Activated naive CD4-positive, alpha-beta T cell treated with anti-CD3 and anti-CD28 coated beads, Interleukin-2, amount 50 U/mL, for 72 hours (primary cell): Measurements from ENCODE around the gene ALG10. TPM values are rescaled to one million over a fixed set of nuclear protein-coding genes. Genes with fewer than 3 reads are reported as not detected.
"Not testable (repeated sequence)": the region's sequence is repeated elsewhere in the genome, so short reads cannot be mapped to it uniquely, and the experiment has no call there.

Experiments used
- ATAC-seq, 2 donors: fragments of 150-1000 bp; cut with Tn5 transposase; 2 replicates each; pipeline ENCODE4 v1.10.0; 2021; ENCODE audit warnings: mild to moderate bottlenecking in 2 of 2, moderate library complexity in 2 of 2
- DNase-seq, 2 donors: peaks; one replicate each; pipeline ENCODE4 v3.0.0; 2021 to 2022; ENCODE audit warnings: low spot score in 2 of 2
- H3K27ac Mint-ChIP-seq, 2 donors: one replicate each; pipeline ENCODE4 v1.8.0; 2022; ENCODE audit warnings: mild to moderate bottlenecking in 2 of 2, mixed read lengths in 2 of 2
- H3K36me3 Mint-ChIP-seq, 2 donors: one replicate each; pipeline ENCODE4 v1.8.0; 2022; ENCODE audit warnings: mixed read lengths in 2 of 2
- H3K9me3 Mint-ChIP-seq, 2 donors: one replicate each; pipeline ENCODE4 v1.8.0; 2022; ENCODE audit warnings: mixed read lengths in 2 of 2
- total RNA-seq, 2 donors: library from RNA; stranded (reverse); gene quantifications; one replicate each; pipeline ENCODE4 v1.2.3, GENCODE V29; 2022

Gene ALG10, protein sequence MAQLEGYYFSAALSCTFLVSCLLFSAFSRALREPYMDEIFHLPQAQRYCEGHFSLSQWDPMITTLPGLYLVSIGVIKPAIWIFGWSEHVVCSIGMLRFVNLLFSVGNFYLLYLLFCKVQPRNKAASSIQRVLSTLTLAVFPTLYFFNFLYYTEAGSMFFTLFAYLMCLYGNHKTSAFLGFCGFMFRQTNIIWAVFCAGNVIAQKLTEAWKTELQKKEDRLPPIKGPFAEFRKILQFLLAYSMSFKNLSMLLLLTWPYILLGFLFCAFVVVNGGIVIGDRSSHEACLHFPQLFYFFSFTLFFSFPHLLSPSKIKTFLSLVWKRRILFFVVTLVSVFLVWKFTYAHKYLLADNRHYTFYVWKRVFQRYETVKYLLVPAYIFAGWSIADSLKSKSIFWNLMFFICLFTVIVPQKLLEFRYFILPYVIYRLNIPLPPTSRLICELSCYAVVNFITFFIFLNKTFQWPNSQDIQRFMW
- total RNA-seq, result 10 to 100 TPM; 21.8 to 25.7 TPM

DNA sequence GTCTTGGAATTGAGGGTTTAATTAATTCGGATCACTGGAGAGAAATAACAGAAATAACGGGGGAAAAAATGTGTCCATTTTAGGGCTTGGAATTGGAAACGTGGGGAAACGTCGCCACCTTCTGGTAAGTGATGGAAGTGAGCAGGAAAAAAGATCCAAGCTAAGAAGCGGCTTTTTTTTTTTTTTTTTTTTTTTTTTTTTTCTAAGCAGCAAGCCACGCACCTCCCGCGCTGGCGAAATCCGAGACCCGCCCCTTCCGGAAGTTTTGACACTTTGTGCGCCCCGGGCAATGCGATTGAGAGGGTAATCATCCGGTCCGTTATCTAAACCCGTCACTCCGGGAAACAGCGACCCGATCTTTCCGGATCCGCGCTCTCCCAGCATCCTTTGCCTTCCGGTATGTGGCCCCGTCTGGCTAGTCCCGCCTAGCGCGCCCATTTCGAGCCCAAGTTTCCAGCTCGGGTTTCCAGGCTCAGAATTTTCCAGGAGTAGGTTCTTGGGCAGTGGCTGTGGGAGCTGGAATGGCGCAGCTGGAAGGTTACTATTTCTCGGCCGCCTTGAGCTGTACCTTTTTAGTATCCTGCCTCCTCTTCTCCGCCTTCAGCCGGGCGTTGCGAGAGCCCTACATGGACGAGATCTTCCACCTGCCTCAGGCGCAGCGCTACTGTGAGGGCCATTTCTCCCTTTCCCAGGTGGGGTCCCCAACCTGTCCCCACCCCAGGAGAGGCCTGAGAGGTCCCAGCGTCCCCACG, at the start of gene ALG10:
Gene ALG10, plus strand, starts transcription at position 418 of the 752 bp plus-strand sequence. Its CDS starts 104 bp downstream, at position 522.
- no peaks in the 10 kb centered on the region for H3K9me3 Mint-ChIP-seq
- ATAC-seq (peak; percentile 100), DNase-seq (peak; percentile 91 to 95)
- H3K27ac Mint-ChIP-seq, result peak within 1 kb of the TSS; percentile 94 to 99
- H3K36me3 Mint-ChIP-seq, result peaks cover 0 to 8% of the 10 kb centered on the region in 2 donors

- not testable (repeated sequence) for H3K36me3 Mint-ChIP-seq, DNase-seq, ATAC-seq, H3K27ac Mint-ChIP-seq, H3K9me3 Mint-ChIP-seq
Observed at GRCh38 chr12:33972884-33973283, 49.4 kb upstream of the ALG10 start.

DNA sequence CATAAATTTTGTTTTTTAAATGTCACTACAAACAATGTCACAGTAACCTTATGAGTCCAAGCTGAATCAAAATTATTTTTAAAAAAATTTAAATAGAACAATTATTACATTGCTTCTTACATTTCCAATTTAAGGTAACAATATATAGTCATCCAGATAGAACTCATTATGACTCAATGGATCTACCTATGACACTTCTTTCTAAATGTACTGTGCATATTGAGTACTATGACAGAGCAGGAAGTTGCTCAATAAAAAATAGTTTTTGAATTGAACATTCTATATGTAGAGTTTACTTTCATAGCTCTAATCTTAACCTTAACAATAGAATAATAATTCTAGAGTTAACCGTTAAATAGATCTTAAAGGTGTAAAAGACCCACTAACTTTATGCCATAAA, 44.4 kb upstream of the ALG10 start:
- Mint-ChIP-seq H3K9me3 (peaks cover 0 to 4% of the 10 kb centered on the region in 2 donors), H3K36me3 (no peaks in the 10 kb centered on the region), H3K27ac (no peak overlapping the region)
- no peak for ATAC-seq
- DNase-seq, result no peak

GRCh38 chr12:33988197-33988805, 34.0 kb upstream of the ALG10 start:
- Mint-ChIP-seq H3K9me3 (peaks cover 0 to 5% of the 10 kb centered on the region in 2 donors), H3K27ac (no peak overlapping the region), H3K36me3 (no peaks in the 10 kb centered on the region)
- ATAC-seq (no peak), DNase-seq (no peak)

- Mint-ChIP-seq H3K9me3 (peaks cover 0 to 5% of the 10 kb centered on the region in 2 donors), H3K36me3 (no peaks in the 10 kb centered on the region), H3K27ac (no peak overlapping the region)
- DNase-seq, result no peak
- no peak for ATAC-seq
Observed at GRCh38 chr12:33988913-33989312, 33.4 kb upstream of the ALG10 start.

GRCh38 chr12:33994857-33995808, 27.2 kb upstream of the ALG10 start:
- no peaks in the 10 kb centered on the region for H3K9me3 Mint-ChIP-seq
- no peak overlapping the region for H3K27ac Mint-ChIP-seq
- ATAC-seq (no peak), DNase-seq (no peak)
- H3K36me3 Mint-ChIP-seq, result no peaks in the 10 kb centered on the region

GRCh38 chr12:34008835-34009234, 13.5 kb upstream of the ALG10 start:
- H3K27ac Mint-ChIP-seq, H3K9me3 Mint-ChIP-seq, ATAC-seq, H3K36me3 Mint-ChIP-seq, DNase-seq: not testable (repeated sequence)

DNA sequence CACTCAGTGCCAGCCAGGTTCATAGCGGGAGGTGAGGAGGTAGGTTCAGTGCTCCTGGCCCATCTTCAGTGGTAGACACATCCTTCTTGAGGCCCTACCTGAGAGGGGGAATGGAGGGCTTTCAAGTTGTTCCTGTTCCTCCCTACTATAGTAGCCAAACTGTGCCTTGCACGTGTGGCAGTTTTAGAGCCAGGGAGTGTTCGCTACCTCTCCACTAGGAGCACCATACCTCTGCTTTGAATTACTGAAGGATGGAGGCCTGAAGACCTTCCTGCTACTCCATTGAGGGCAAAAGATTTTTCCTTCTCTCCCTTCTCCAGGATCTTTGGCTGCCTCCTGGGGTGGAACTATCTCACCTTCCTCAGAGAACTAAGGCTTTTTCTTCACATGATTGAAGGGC, 5.9 kb upstream of the ALG10 start:
- no peak overlapping the region for H3K27ac Mint-ChIP-seq
- no peak for DNase-seq
- no peak for ATAC-seq
- H3K36me3 Mint-ChIP-seq, result no peaks in the 10 kb centered on the region
- H3K9me3 Mint-ChIP-seq, result no peaks in the 10 kb centered on the region

DNA sequence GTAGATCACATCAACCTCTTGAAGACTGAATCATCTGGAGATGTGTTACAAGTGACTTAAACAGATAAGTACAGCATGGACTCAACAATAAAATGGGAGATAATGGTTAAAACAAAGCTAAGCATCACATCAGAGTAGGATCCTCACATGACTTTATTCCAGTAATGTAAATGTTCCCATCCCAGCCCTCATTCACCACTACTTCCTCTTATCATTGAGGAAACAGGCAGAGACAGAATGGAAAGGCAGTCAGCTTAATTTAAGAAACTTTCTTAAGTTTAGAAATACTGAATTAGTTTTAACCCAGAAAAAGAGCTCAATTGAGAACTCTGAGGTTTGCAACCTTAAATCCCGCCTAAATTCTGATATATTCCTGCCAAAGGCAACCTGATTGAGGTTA, 1.2 kb upstream of the ALG10 start:
- H3K27ac Mint-ChIP-seq, result peak overlapping the region in 1 of 2 donors; percentile 99
- H3K9me3 Mint-ChIP-seq, result no peaks in the 10 kb centered on the region
- H3K36me3 Mint-ChIP-seq, result peaks cover 0 to 8% of the 10 kb centered on the region in 2 donors
- ATAC-seq (no peak), DNase-seq (no peak)

GRCh38 chr12:34027661-34028060, 5.4 kb downstream of the ALG10 start:
- H3K27ac Mint-ChIP-seq, DNase-seq, H3K36me3 Mint-ChIP-seq, H3K9me3 Mint-ChIP-seq, ATAC-seq: not testable (repeated sequence)

GRCh38 chr12:34030591-34030990, 8.3 kb downstream of the ALG10 start:
- Mint-ChIP-seq H3K36me3 (no peaks in the 10 kb centered on the region), H3K27ac (no peak overlapping the region), H3K9me3 (no peaks in the 10 kb centered on the region)
- ATAC-seq, result no peak
- DNase-seq, result no peak

- H3K36me3 Mint-ChIP-seq, result no peaks in the 10 kb centered on the region
- DNase-seq (no peak), ATAC-seq (no peak)
- H3K27ac Mint-ChIP-seq, result no peak overlapping the region
- H3K9me3 Mint-ChIP-seq, result no peaks in the 10 kb centered on the region
Observed at GRCh38 chr12:34033628-34034296, 11.5 kb downstream of the ALG10 start.

GRCh38 chr12:34038357-34038756, 16.1 kb downstream of the ALG10 start:
- not testable (repeated sequence) for H3K36me3 Mint-ChIP-seq, ATAC-seq, DNase-seq, H3K9me3 Mint-ChIP-seq, H3K27ac Mint-ChIP-seq

DNA sequence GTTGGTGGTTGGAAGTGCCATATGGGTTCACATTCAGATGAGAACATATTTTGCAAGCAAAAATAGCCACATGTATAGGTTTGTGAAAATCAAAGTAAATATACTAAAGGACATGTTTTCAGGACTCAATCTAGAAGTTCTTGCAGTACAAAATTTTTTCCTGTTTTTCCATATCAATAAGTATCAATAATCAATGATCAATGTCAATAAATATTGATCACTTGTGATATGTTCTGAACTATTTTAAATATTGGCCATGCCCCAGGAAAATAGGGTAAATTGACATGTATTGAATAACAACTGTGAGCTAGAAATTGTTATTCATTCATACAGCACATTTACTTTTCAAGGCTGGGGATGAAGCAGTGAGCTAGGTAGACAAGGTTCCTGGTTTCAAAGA, 24.3 kb downstream of the ALG10 start:
- peaks cover 19 to 26% of the 10 kb centered on the region in 2 donors for H3K9me3 Mint-ChIP-seq
- peaks cover 0 to 24% of the 10 kb centered on the region in 2 donors for H3K36me3 Mint-ChIP-seq
- no peak for DNase-seq
- no peak for ATAC-seq
- H3K27ac Mint-ChIP-seq, result no peak overlapping the region

DNA sequence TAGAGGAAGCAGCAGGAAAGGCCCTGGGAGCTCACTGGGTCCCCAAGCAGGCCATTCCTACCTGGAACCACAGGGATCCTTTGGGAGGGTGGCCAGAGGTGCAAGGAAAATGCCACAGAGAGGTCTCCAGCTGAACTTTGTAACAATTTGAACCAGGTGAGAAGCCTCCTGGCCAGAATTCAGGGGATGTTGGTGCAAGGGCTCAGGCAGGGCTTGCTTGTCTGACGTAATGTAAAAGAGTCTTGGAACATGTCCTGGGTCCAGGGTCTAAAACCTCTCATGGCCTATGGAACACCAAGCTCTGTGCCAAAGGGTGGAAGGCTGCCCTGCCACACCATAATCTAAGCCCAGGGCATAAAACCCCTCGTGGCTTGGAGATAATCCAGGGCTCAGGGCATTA, 25.6 kb downstream of the ALG10 start:
- ATAC-seq, DNase-seq: not testable (repeated sequence)
- H3K36me3 Mint-ChIP-seq, result peaks cover 0 to 35% of the 10 kb centered on the region in 2 donors
- peaks cover 19 to 32% of the 10 kb centered on the region in 2 donors for H3K9me3 Mint-ChIP-seq
- H3K27ac Mint-ChIP-seq, result peak overlapping the region in 1 of 2 donors; percentile 40
